ENCODE data around the gene MCM9.

GRCh38 chr6:118869894-118870589 is 64.9 kb downstream of the MCM9 start:
- TF ChIP-seq, protein P1, sequence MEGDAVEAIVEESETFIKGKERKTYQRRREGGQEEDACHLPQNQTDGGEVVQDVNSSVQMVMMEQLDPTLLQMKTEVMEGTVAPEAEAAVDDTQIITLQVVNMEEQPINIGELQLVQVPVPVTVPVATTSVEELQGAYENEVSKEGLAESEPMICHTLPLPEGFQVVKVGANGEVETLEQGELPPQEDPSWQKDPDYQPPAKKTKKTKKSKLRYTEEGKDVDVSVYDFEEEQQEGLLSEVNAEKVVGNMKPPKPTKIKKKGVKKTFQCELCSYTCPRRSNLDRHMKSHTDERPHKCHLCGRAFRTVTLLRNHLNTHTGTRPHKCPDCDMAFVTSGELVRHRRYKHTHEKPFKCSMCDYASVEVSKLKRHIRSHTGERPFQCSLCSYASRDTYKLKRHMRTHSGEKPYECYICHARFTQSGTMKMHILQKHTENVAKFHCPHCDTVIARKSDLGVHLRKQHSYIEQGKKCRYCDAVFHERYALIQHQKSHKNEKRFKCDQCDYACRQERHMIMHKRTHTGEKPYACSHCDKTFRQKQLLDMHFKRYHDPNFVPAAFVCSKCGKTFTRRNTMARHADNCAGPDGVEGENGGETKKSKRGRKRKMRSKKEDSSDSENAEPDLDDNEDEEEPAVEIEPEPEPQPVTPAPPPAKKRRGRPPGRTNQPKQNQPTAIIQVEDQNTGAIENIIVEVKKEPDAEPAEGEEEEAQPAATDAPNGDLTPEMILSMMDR (IDR thresholded peaks at IDR 0.05), result no peak
- no peak for TF ChIP-seq ETV6 (CRISPR knock-in tag; IDR thresholded peaks at IDR 0.05)
- TF ChIP-seq OVOL2 (CRISPR knock-in tag; IDR thresholded peaks at IDR 0.05; ENCODE audit: borderline replicate concordance), result no peak
- TF ChIP-seq, protein P2, sequence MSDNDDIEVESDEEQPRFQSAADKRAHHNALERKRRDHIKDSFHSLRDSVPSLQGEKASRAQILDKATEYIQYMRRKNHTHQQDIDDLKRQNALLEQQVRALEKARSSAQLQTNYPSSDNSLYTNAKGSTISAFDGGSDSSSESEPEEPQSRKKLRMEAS (CRISPR knock-in tag; IDR thresholded peaks at IDR 0.05), result no peak
- TF ChIP-seq, protein P3, sequence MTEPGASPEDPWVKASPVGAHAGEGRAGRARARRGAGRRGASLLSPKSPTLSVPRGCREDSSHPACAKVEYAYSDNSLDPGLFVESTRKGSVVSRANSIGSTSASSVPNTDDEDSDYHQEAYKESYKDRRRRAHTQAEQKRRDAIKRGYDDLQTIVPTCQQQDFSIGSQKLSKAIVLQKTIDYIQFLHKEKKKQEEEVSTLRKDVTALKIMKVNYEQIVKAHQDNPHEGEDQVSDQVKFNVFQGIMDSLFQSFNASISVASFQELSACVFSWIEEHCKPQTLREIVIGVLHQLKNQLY (CRISPR knock-in tag; IDR thresholded peaks at IDR 0.05), result no peak
- no peak for TF ChIP-seq ZBTB21 (CRISPR knock-in tag; IDR thresholded peaks at IDR 0.05; ENCODE audit: borderline replicate concordance)
- TF ChIP-seq, protein P4, sequence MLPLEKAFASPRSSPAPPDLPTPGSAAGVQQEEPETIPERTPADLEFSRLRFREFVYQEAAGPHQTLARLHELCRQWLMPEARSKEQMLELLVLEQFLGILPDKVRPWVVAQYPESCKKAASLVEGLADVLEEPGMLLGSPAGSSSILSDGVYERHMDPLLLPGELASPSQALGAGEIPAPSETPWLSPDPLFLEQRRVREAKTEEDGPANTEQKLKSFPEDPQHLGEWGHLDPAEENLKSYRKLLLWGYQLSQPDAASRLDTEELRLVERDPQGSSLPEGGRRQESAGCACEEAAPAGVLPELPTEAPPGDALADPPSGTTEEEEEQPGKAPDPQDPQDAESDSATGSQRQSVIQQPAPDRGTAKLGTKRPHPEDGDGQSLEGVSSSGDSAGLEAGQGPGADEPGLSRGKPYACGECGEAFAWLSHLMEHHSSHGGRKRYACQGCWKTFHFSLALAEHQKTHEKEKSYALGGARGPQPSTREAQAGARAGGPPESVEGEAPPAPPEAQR (CRISPR knock-in tag; IDR thresholded peaks at IDR 0.05), result no peak
- no peak for TF ChIP-seq NR1H2 (CRISPR knock-in tag; IDR thresholded peaks at IDR 0.05)
- no peak for TF ChIP-seq FOXJ3 (CRISPR knock-in tag; IDR thresholded peaks at IDR 0.05; ENCODE audit: borderline replicate concordance)
- TF ChIP-seq E2F4 (CRISPR knock-in tag; IDR thresholded peaks at IDR 0.05; ENCODE audit: borderline replicate concordance, low read depth), result no peak

Measured in WTC11 (cell line).